ENCODE measurements around the gene LMCD1. TPM values are rescaled to one million over a fixed set of nuclear protein-coding genes. Genes with fewer than 3 reads are reported as not detected.

The LMCD1 gene
- polyA plus RNA-seq, 1 of the 3 experiments (the other 2 are of a cell fraction): 23.6 TPM

DNA sequence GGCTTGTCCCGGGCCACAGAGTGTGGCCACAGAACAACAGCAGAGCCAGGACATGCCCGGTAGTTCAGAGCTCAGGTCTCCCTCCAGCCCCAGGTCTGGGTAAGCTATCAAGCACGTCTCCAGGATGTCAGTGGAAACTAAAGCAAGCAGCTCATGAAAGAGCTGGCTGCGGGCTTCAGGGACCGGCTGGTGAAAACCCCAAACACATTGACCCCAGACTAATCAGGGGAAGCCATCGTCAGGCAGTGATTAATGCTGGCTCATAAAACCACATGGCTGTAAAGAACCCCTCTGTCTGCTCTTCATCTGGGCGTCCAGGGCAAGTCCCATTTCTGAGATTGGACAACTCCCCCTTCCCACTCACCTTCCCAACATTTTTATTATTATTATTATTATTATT is 37.8 kb downstream of the LMCD1 start (continued):
- no peak for TF ChIP-seq ZBTB33 (IDR thresholded peaks at IDR 0.05; ENCODE audit: borderline replicate concordance, low read depth)
- TF ChIP-seq MEF2A (IDR thresholded peaks at IDR 0.05; ENCODE audit: borderline replicate concordance, low read depth): no peak
- TF ChIP-seq TEAD4 (IDR thresholded peaks at IDR 0.05; ENCODE audit: borderline replicate concordance, insufficient read depth): no peak
- no peak for TF ChIP-seq RAD21 (IDR thresholded peaks at IDR 0.05; ENCODE audit: low read length)
- TF ChIP-seq RFX5 (IDR thresholded peaks at IDR 0.05; ENCODE audit: low read length): no peak

GRCh38 chr3:8540456-8540855 is 38.8 kb downstream of the LMCD1 start:
- no peak overlapping the region for H3K4me3 ChIP-seq (ENCODE audit: low read depth in 2 of 2, low read length in 1 of 2)
- CTCF ChIA-PET: interaction anchor here (1.5 kb wide), 1 partner anchor 10 kb away, joined by 3 read pairs; no protein-coding TSS in a partner anchor
- H3K4me1 ChIP-seq (ENCODE audit: control insufficient read depth in 1 of 2, insufficient read depth in 2 of 2, low read depth in 1 of 2, low read length in 1 of 2): no peaks in the 10 kb centered on the region; a peak in 1 of 4 replicates
- no peaks in the 10 kb centered on the region for H3F3A ChIP-seq (replicated peaks; ENCODE audit: insufficient read depth)
- POLR2A ChIA-PET: no interaction called here
- TF ChIP-seq IRF3 (IDR thresholded peaks at IDR 0.05; ENCODE audit: low read depth, low read length) (no peak), FOXJ3 (CRISPR knock-in tag; IDR thresholded peaks at IDR 0.05) (no peak), TEAD4 (IDR thresholded peaks at IDR 0.05; ENCODE audit: borderline replicate concordance, insufficient read depth) (no peak), CTCF (IDR thresholded peaks at IDR 0.05) (no peak)
- TF ChIP-seq, protein P1, sequence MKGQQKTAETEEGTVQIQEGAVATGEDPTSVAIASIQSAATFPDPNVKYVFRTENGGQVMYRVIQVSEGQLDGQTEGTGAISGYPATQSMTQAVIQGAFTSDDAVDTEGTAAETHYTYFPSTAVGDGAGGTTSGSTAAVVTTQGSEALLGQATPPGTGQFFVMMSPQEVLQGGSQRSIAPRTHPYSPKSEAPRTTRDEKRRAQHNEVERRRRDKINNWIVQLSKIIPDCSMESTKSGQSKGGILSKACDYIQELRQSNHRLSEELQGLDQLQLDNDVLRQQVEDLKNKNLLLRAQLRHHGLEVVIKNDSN (IDR thresholded peaks at IDR 0.05; ENCODE audit: borderline replicate concordance, low read depth): no peak
- DNase-seq: no peak
- H3K79me2 ChIP-seq (ENCODE audit: insufficient read depth): no peaks in the 10 kb centered on the region
- H4K20me1 ChIP-seq (ENCODE audit: insufficient read depth): no peaks in the 10 kb centered on the region
- no peak overlapping the region for H3K27ac ChIP-seq (ENCODE audit: low read depth in 2 of 2, low read length in 1 of 2)
- H3K4me2 ChIP-seq: no peak overlapping the region
- WGBS (ENCODE audit: low lambda C conversion rate): 73% methylated on average over 6 of the region's 6 CpGs
- H3K9me3 ChIP-seq: no peaks in the 10 kb centered on the region
- H3K27me3 ChIP-seq (ENCODE audit: insufficient read depth): no peaks in the 10 kb centered on the region
- no peaks in the 10 kb centered on the region for H3K9me2 ChIP-seq
- peaks cover 0 to 46% of the 10 kb centered on the region in 2 experiments for H3K36me3 ChIP-seq (replicated peaks in 1 of 2; ENCODE audit: control insufficient read depth in 1 of 2, insufficient read depth in 2 of 2, low read length in 1 of 2)
- H2AFZ ChIP-seq (ENCODE audit: low read depth): no peak overlapping the region
- H3K9ac ChIP-seq: no peak overlapping the region
